H1 (cell line): ENCODE data around the gene MPHOSPH9. TPM values are rescaled to one million over a fixed set of nuclear protein-coding genes. Genes with fewer than 3 reads are reported as not detected.

Source experiments
- SIN3A ChIP-seq, 2 experiments: IDR thresholded peaks in 1 of 2; conservative IDR thresholded peaks in 1 of 2; 2 replicates each; pipeline ENCODE4 v1.6.1; 2011 to 2012; ENCODE audit warnings: low read length in 2 of 2, improper control_type of control experiment in 1 of 2, low read depth in 1 of 2, mild to moderate bottlenecking in 1 of 2
- TAF7 ChIP-seq: optimal IDR thresholded peaks from 2 replicates; pipeline ENCODE3; 2011; ENCODE audit warnings: low read depth, mild to moderate bottlenecking, inconsistent platforms, low read length, moderate library complexity, borderline replicate concordance
- polyA plus RNA-seq, 7 experiments: library from polyadenylated mRNA; depleted of rRNA in 3 of 7; stranded (reverse) in 5 of 7; unstranded in 2 of 7; fragments of >200 nt in 5 of 7; fragments of 200-250 nt in 2 of 7; gene quantifications; 1 replicate in 5 of 7; 2 replicates in 1 of 7; 4 replicates in 1 of 7; pipeline versions ENCODE4 v1.2.1 to v1.2.3, GENCODE V29; 2011 to 2013; ENCODE audit warnings: missing spikeins in 2 of 7, mixed read lengths in 2 of 7
- total RNA-seq: library from RNA; stranded (reverse); fragmentation: NEBNext Ultra II Directional; extraction: Animal tissue kit (Norgen Biotek cat#: 25700); gene quantifications from 2 replicates; pipeline ENCODE4 v1.2.1, GENCODE V29; 2021

Gene MPHOSPH9
- total and polyA plus RNA-seq, 2 of the 8 experiments (the other 6 are each of a cell fraction or from before 2014, with no cell fraction given), result 8.8 to 48.8 TPM

- TF ChIP-seq TAF7 (no peak), SIN3A (conservative IDR thresholded peaks at IDR 0.05 in 1 of 2, IDR thresholded peaks at IDR 0.05 in 1 of 2; ENCODE audit: low read depth in 1 of 2, low read length in 2 of 2) (no peak)
Observed at GRCh38 chr12:123163227-123163626, 69.7 kb downstream of the MPHOSPH9 start (continued).
